Mononuclear cell (primary cell): Measurements from ENCODE around the gene ZBTB2. TPM values are rescaled to one million over a fixed set of nuclear protein-coding genes. Genes with fewer than 3 reads are reported as not detected.
"Not testable (repeated sequence)": the region's sequence is repeated elsewhere in the genome, so short reads cannot be mapped to it uniquely, and the experiment has no call there.

Experiments
- H3K27me3 ChIP-seq: 2 replicates; pipeline ENCODE4 v1.6.0; 2011; ENCODE audit warnings: low read length, control low read depth; ENCODE audit not compliant: insufficient read depth
- H3K4me1 ChIP-seq: 2 replicates; pipeline ENCODE4 v1.5.1; 2011; ENCODE audit warnings: mild to moderate bottlenecking, low read length, control low read depth; ENCODE audit not compliant: insufficient read depth
- H3K4me3 ChIP-seq: 2 replicates; pipeline ENCODE4 v1.5.1; 2011; ENCODE audit warnings: mild to moderate bottlenecking, low read length, moderate library complexity
- H3K9me3 ChIP-seq: 2 replicates; pipeline ENCODE4 v1.5.1; 2011; ENCODE audit warnings: low read depth, mild to moderate bottlenecking, control low read depth, low read length
- total RNA-seq: library from RNA; depleted of rRNA; stranded (reverse); fragments of >200 nt; gene quantifications from one replicate; pipeline ENCODE4 v1.2.3, GENCODE V29; 2012

Gene ZBTB2
- total RNA-seq, 1 donor = 30.2 TPM

DNA sequence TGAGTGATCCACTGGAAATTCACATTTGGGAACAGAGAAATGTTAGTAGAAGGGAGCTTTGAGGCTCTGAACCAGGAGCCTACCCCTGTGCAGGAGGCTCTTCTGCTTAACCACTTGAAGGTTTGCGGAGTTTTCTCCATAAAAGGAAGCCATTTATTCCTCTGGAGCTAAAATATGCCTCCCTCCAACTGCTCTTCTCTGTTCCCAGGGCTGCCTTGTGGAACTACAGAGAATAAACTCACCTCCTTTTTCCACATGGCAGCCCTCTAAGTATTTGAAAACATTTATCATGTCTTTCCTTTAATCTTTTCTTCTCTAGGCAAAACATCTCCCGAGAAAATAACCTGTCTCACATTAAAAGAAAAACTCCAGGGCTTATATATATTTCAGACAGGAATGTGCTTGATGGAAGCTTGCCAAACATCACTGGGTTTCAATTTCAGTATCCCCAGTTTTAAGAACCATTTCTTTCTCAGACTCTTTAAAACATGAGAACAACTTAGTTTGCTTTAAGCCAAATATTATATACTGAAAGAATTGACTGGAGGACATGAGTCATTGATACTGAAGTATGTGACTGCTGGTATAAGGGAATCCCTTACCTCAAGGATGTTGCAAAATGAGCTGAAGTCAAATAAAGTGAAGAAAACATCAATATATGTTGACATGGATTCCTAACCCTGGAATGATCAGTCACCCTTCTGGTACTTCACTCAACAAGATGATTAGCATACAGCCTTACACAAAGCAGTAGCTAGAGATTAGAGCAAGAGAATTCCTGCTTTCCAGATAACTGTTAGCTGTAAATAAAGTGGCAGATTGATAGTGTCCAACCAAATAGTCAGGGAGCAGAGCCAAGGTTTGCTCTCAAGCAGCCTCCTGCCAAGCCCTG, 74.0 kb downstream of the ZBTB2 start:
- no peaks in the 10 kb centered on the region for H3K27me3 ChIP-seq
- no peak overlapping the region for H3K4me3 ChIP-seq
- H3K4me1 ChIP-seq = no peaks in the 10 kb centered on the region
- peaks cover 12% of the 10 kb centered on the region for H3K9me3 ChIP-seq

DNA sequence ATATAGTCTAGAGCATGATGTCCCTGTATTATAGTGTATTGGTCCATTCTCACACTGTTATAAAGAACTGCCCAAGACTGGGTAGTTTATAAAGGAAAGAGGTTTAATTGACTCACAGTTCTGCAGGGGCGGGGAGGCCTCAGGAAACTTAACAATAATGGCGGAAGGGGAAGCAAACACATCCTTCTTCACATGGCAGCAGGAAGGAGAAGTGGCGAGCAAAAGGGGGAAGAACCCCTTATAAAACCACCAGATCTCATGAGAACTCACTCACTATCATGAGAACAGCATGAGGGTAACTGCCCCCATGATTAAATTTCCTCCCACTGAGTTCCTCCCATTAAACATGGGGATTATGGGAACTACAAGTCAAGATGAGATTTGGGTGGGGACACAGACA, 75.7 kb downstream of the ZBTB2 start:
- not testable (repeated sequence) for H3K27me3 ChIP-seq, H3K4me1 ChIP-seq, H3K4me3 ChIP-seq
- peaks cover 12% of the 10 kb centered on the region for H3K9me3 ChIP-seq

Other genes starting within 250 kb of the ZBTB2 start
- 0.31 TPM for gene AKAP12, start 151.6 kb downstream of the ZBTB2 start, total RNA-seq
- 9.2 TPM for gene RMND1, start 60.6 kb upstream of the ZBTB2 start, total RNA-seq
- 1.2 TPM for gene CCDC170, start 102.5 kb upstream of the ZBTB2 start, total RNA-seq